SU-DHL-6 (cell line): ENCODE data around the gene PNPLA6.

Experiments
- EZH2phosphoT487 ChIP-seq: fragments of 200-600 bp; sonication (generic), shearing (Covaris generic); conservative IDR thresholded peaks from 2 replicates; pipeline ENCODE4 v1.6.1; 2018; ENCODE audit warnings: mild to moderate bottlenecking, antibody characterized with exemption, low read length, moderate library complexity, mixed read lengths
- TF ChIP-seq, protein P1 (sequence below): fragments of 200-600 bp; sonication (generic); IDR thresholded peaks from one replicate; pipeline ENCODE4 v1.5.1; 2017; ENCODE audit warnings: antibody characterized with exemption, mild to moderate bottlenecking, low read length, moderate library complexity; ENCODE audit not compliant: insufficient read depth, poor library complexity, severe bottlenecking

DNA sequence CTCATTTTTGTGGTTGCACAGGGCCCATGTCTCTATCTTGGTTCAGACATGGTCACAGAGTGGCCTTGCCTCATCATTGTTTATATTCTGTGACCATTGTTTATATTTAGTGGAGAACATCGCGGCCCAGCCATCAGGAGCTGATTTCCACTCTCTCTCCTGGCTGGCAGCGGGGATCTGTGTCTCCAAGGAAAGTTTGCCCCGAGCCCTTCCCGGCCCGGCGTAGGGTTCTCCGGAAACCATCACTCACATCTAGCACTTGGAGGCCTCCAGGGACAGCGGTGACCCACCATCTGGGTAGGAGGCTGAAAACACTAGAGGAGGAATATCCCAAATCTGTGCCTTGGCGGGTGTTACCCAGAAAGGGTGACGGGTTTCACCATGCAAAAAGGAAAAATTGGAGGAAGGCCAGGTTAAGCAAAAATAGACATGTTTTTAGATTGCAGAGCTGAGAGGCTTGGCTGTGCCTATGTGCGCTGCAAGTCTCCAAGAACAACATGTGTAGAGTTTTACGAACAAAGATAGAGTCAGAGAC is 20.3 kb upstream of the PNPLA6 start:
- no peak for TF ChIP-seq EZH2phosphoT487
- TF ChIP-seq, protein P1, sequence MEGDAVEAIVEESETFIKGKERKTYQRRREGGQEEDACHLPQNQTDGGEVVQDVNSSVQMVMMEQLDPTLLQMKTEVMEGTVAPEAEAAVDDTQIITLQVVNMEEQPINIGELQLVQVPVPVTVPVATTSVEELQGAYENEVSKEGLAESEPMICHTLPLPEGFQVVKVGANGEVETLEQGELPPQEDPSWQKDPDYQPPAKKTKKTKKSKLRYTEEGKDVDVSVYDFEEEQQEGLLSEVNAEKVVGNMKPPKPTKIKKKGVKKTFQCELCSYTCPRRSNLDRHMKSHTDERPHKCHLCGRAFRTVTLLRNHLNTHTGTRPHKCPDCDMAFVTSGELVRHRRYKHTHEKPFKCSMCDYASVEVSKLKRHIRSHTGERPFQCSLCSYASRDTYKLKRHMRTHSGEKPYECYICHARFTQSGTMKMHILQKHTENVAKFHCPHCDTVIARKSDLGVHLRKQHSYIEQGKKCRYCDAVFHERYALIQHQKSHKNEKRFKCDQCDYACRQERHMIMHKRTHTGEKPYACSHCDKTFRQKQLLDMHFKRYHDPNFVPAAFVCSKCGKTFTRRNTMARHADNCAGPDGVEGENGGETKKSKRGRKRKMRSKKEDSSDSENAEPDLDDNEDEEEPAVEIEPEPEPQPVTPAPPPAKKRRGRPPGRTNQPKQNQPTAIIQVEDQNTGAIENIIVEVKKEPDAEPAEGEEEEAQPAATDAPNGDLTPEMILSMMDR = no peak
